SW 1271 (cell line): ENCODE results near the gene RSPH1.

Experiments used
- DNase-seq, 2 experiments: peaks; one replicate each; lab custom pipeline; 2025; lab: John Stamatoyannopoulos, UW

The RSPH1 gene

GRCh38 chr21:42426876-42427480 is 69.0 kb downstream of the RSPH1 start:
- no peak for DNase-seq

GRCh38 chr21:42426424-42426823 is 69.6 kb downstream of the RSPH1 start:
- no peak for DNase-seq

GRCh38 chr21:42425591-42425990 is 70.4 kb downstream of the RSPH1 start:
- DNase-seq, result no peak

GRCh38 chr21:42424914-42425541 is 71.0 kb downstream of the RSPH1 start:
- DNase-seq, result no peak

GRCh38 chr21:42423685-42424084 is 72.3 kb downstream of the RSPH1 start:
- DNase-seq, result no peak

GRCh38 chr21:42423197-42423675 is 72.8 kb downstream of the RSPH1 start:
- no peak for DNase-seq
